Esophagus muscularis mucosa (tissue), 3 donors: Measurements from ENCODE around the gene BAIAP2L1.

Experiments
- POLR2A ChIP-seq: fragments of 450-650 bp; IDR thresholded peaks from one replicate; pipeline ENCODE4 v1.6.1; 2017; ENCODE audit warnings: antibody characterized with exemption, moderate library complexity, mild to moderate bottlenecking, low read depth
- TF ChIP-seq, protein P1 (sequence below), 3 experiments: fragments of 200-600 bp in 2 of 3; fragments of 450-650 bp in 1 of 3; sonication (generic) in 2 of 3; IDR thresholded peaks; one replicate each; pipeline ENCODE4 v1.5.1; 2017 to 2019; ENCODE audit warnings: antibody characterized with exemption in 3 of 3, mild to moderate bottlenecking in 2 of 3, moderate library complexity in 1 of 3

DNA sequence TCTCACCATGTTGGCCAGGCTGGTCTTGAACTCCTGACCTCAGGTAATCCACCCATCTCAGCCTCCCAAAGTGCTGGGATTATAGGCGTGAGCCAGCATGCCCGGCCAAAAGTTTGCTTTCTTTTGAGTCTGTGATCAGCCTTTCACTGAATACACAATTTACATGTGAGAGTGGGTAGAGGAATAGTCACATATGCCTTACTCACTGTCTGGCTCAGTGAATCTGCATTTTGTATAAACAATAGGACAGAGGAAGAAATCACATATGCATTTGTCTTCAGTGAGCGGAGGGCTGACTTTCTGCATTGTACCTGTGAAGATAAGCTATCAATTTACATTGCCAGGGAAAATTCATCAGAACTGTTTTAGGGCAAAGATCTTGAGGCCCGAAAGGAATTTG is 146.4 kb downstream of the BAIAP2L1 start:
- TF ChIP-seq, protein P1, sequence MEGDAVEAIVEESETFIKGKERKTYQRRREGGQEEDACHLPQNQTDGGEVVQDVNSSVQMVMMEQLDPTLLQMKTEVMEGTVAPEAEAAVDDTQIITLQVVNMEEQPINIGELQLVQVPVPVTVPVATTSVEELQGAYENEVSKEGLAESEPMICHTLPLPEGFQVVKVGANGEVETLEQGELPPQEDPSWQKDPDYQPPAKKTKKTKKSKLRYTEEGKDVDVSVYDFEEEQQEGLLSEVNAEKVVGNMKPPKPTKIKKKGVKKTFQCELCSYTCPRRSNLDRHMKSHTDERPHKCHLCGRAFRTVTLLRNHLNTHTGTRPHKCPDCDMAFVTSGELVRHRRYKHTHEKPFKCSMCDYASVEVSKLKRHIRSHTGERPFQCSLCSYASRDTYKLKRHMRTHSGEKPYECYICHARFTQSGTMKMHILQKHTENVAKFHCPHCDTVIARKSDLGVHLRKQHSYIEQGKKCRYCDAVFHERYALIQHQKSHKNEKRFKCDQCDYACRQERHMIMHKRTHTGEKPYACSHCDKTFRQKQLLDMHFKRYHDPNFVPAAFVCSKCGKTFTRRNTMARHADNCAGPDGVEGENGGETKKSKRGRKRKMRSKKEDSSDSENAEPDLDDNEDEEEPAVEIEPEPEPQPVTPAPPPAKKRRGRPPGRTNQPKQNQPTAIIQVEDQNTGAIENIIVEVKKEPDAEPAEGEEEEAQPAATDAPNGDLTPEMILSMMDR (IDR thresholded peaks at IDR 0.05), result no peak
- TF ChIP-seq POLR2A, result no peak
